HL-60 (cell line): Measurements from ENCODE around the gene CCDC120.

Experiments used
- DNase-seq, 2 experiments: peaks; one replicate each; pipeline ENCODE4 v3.0.0-alpha.2; 2010 to 2020; ENCODE audit warnings: low read depth in 1 of 2, low spot score in 1 of 2
- H3K27ac ChIP-seq: fragments of 250-450 bp; sonication (Bioruptor Pico); replicated peaks from 2 replicates; pipeline ENCODE4 v1.5.1; 2020; ENCODE audit warnings: mild to moderate bottlenecking, moderate library complexity
- H3K27me3 ChIP-seq: fragments of 250-450 bp; sonication (Bioruptor Pico); 2 replicates; pipeline ENCODE4 v1.5.1; 2021; ENCODE audit warnings: mild to moderate bottlenecking, moderate library complexity; ENCODE audit not compliant: insufficient read depth, poor library complexity, severe bottlenecking
- H3K4me3 ChIP-seq: replicated peaks from 2 replicates; pipeline ENCODE4 v1.5.1; 2011; ENCODE audit warnings: mild to moderate bottlenecking, control low read depth, low read length; ENCODE audit not compliant: insufficient read depth
- CTCF ChIP-seq: IDR thresholded peaks from one replicate; pipeline ENCODE4 v1.5.1; 2011; ENCODE audit warnings: low read length, control low read depth, inconsistent platforms; ENCODE audit not compliant: insufficient read depth
- GABPA ChIP-seq: IDR thresholded peaks from 2 replicates; pipeline ENCODE4 v1.6.1; 2012; ENCODE audit warnings: low read depth
- POLR2AphosphoS5 ChIP-seq: IDR thresholded peaks from 2 replicates; pipeline ENCODE4 v1.6.1; 2012; ENCODE audit warnings: low read depth
- REST ChIP-seq: IDR thresholded peaks from 2 replicates; pipeline ENCODE4 v1.6.1; 2012; ENCODE audit warnings: low read depth; ENCODE audit not compliant: insufficient replicate concordance
- SPI1 ChIP-seq: IDR thresholded peaks from 2 replicates; pipeline ENCODE4 v1.6.1; 2012; ENCODE audit warnings: low read depth, mild to moderate bottlenecking, borderline replicate concordance

The CCDC120 gene

GRCh38 chrX:49106296-49106695, 47.5 kb downstream of the CCDC120 start:
- H3K27ac ChIP-seq, result no peak overlapping the region
- no peak for TF ChIP-seq REST
- no peak for TF ChIP-seq CTCF
- no peak for TF ChIP-seq POLR2AphosphoS5
- no peak for TF ChIP-seq GABPA
- no peak for TF ChIP-seq SPI1
- DNase-seq, result no peak
- H3K27me3 ChIP-seq, result no peaks in the 10 kb centered on the region
- H3K4me3 ChIP-seq, result no peak overlapping the region

- no peak for TF ChIP-seq REST
- TF ChIP-seq SPI1, result no peak
- no peak for TF ChIP-seq POLR2AphosphoS5
- no peak for TF ChIP-seq GABPA
- TF ChIP-seq CTCF, result no peak
- peak in 1 of 2 experiments; percentile 25 for DNase-seq
- no peak overlapping the region for H3K4me3 ChIP-seq
- H3K27me3 ChIP-seq, result no peaks in the 10 kb centered on the region
- no peak overlapping the region for H3K27ac ChIP-seq
Measured at GRCh38 chrX:49106930-49107329, 48.1 kb downstream of the CCDC120 start.

GRCh38 chrX:49108641-49109040, 49.8 kb downstream of the CCDC120 start:
- H3K27ac ChIP-seq, result no peak overlapping the region
- H3K4me3 ChIP-seq, result no peak overlapping the region
- H3K27me3 ChIP-seq, result no peaks in the 10 kb centered on the region
- DNase-seq, result no peak
- TF ChIP-seq CTCF (no peak), SPI1 (no peak)

- TF ChIP-seq GABPA, result no peak
- Histone ChIP-seq H3K27me3 (no peaks in the 10 kb centered on the region), H3K27ac (no peak overlapping the region), H3K4me3 (no peak overlapping the region)
- no peak for DNase-seq
Measured at GRCh38 chrX:49110417-49110816, 51.6 kb downstream of the CCDC120 start.
